ENCODE measurements around the gene OR6C75. TPM values are rescaled to one million over a fixed set of nuclear protein-coding genes. Genes with fewer than 3 reads are reported as not detected.

The OR6C75 gene
- total and polyA plus RNA-seq, 2 of the 4 experiments (the other 2 are of a cell fraction) = not detected

DNA sequence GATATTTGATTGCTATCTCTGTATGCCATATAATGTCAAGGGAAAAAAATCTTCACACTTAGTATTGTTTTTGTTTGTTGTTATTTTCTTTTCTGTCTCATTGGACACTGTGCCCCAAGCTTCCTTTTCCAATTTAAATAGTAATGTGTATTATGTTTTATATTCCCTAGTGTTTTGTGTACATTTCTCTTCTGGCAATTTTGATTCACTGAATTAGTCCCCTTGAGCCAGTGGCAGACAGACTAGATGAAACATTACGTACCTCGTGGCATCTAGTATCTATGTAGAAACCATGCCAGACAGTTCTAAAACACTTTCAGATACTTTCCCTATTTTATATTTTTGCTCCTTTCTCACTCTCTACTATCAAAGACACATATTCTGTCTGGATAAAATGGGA lies 48.7 kb upstream of the OR6C75 start, which contains the start of gene OR6C1:
TSS of gene OR6C1 (plus strand) at position 301 of the 400 bp plus-strand sequence. CDS start 6,257 bp downstream, outside the sequence.
- Histone ChIP-seq H2AFZ (replicated peaks; ENCODE audit: low read length, poor library complexity) (no peak within 1 kb of the TSS), H2BK120ac (ENCODE audit: low read depth, low read length) (no peak within 1 kb of the TSS), H4K20me1 (ENCODE audit: insufficient read depth, low read length) (no peaks in the 10 kb centered on the region), H2AK5ac (ENCODE audit: low read depth, low read length) (no peak within 1 kb of the TSS), H3K27me3 (ENCODE audit: control insufficient read depth, insufficient read depth, low read length) (no peaks in the 10 kb centered on the region), H3K56ac (ENCODE audit: extremely low read depth, insufficient read depth, low read length) (no peak within 1 kb of the TSS), H4K5ac (ENCODE audit: low read depth, low read length) (no peak within 1 kb of the TSS), H2BK15ac (ENCODE audit: low read depth, low read length) (no peak within 1 kb of the TSS), H3K4me3 (ENCODE audit: insufficient read depth, low read depth, low read length) (no peak within 1 kb of the TSS), H3K4me1 (ENCODE audit: control insufficient read depth, insufficient read depth, low read length) (no peaks in the 10 kb centered on the region), H3K27ac (ENCODE audit: insufficient read depth, low read length) (no peak within 1 kb of the TSS), H2AK9ac (replicated peaks; ENCODE audit: low read depth, low read length, poor library complexity) (no peak within 1 kb of the TSS), H3K9ac (ENCODE audit: low read depth, low read length) (no peak within 1 kb of the TSS), H3K36me3 (ENCODE audit: control insufficient read depth, insufficient read depth, low read length) (no peaks in the 10 kb centered on the region), H3K4ac (ENCODE audit: low read depth, low read length) (no peak within 1 kb of the TSS), H3K23ac (ENCODE audit: low read depth, low read length) (no peak within 1 kb of the TSS), H3K9me1 (ENCODE audit: insufficient read depth, low read length) (no peaks in the 10 kb centered on the region), H3K79me1 (ENCODE audit: low read depth in 1 of 2, low read length in 2 of 2) (no peaks in the 10 kb centered on the region), H2BK5ac (ENCODE audit: low read depth, low read length, poor library complexity, severe bottlenecking) (no peak within 1 kb of the TSS), H2BK20ac (ENCODE audit: low read depth, low read length) (no peak within 1 kb of the TSS), H3K4me2 (ENCODE audit: low read depth, low read length) (no peak within 1 kb of the TSS), H4K91ac (ENCODE audit: insufficient read depth, low read depth, low read length) (no peak within 1 kb of the TSS), H4K8ac (ENCODE audit: low read depth in 2 of 2, low read length in 2 of 2) (no peak within 1 kb of the TSS), H3K9me3 (ENCODE audit: control insufficient read depth, insufficient read depth, low read length) (no peaks in the 10 kb centered on the region), H3K18ac (ENCODE audit: low read depth, low read length) (no peak within 1 kb of the TSS), H3K14ac (replicated peaks; ENCODE audit: low read depth, low read length) (no peak within 1 kb of the TSS)
- BruUV-seq (replicated peaks) = no TSS peak
- no peak for TF ChIP-seq MXI1 (IDR thresholded peaks at IDR 0.05; ENCODE audit: borderline replicate concordance, low read depth, low read length)
- TF ChIP-seq MAZ (IDR thresholded peaks at IDR 0.05; ENCODE audit: borderline replicate concordance, low read depth, low read length) = no peak
- TF ChIP-seq FOS (IDR thresholded peaks at IDR 0.05; ENCODE audit: low read depth, low read length) = no peak
- TF ChIP-seq RCOR1 (IDR thresholded peaks at IDR 0.05; ENCODE audit: insufficient replicate concordance, low read length) = no peak
- TF ChIP-seq MAFK (IDR thresholded peaks at IDR 0.05; ENCODE audit: low read depth, low read length) = no peak
- no peak for TF ChIP-seq NFE2L2 (IDR thresholded peaks at IDR 0.05; ENCODE audit: low read depth, low read length)
- no peak for TF ChIP-seq CHD1 (IDR thresholded peaks at IDR 0.05; ENCODE audit: low read depth, low read length)
- TF ChIP-seq BHLHE40 (IDR thresholded peaks at IDR 0.05; ENCODE audit: low read depth, low read length) = no peak
- TF ChIP-seq CEBPB (IDR thresholded peaks at IDR 0.05; ENCODE audit: low read depth, low read length) = no peak
- no peak for TF ChIP-seq CTCF (conservative IDR thresholded peaks at IDR 0.05; ENCODE audit: low read depth, low read length)
- dilution Hi-C loops (cut with HindIII; ENCODE audit: low sequenced_read_pairs, unreplicated experiment) (no loop called here), intact Hi-C loops (cut with micrococcal nuclease) (no loop called here), in situ Hi-C loops (cut with MboI; ENCODE audit: low sequenced_read_pairs) (no loop called here)
- DNase-seq = no peak
- CTCF ChIA-PET = no interaction called here
- WGBS, 2 experiments (ENCODE audit: extremely low coverage in 2 of 2, insufficient read length in 1 of 2) = no CpG with 5 or more reads among the region's 2 CpGs
- no peak for ATAC-seq (ENCODE audit: low read depth)
- POLR2A ChIA-PET (ENCODE audit: unreplicated experiment) = no interaction called here

Data from IMR-90 (cell line).